Neural cell (in vitro differentiated cells): ENCODE data around the gene PROK2. TPM values are rescaled to one million over a fixed set of nuclear protein-coding genes. Genes with fewer than 3 reads are reported as not detected.

ENCODE experiments used
- H2AFZ ChIP-seq: fragments of 200-600, 300-800 bp; sonication (generic), shearing (Covaris generic); 2 replicates; pipeline ENCODE4 v1.6.0; 2014; ENCODE audit warnings: low read depth, mild to moderate bottlenecking, antibody characterized with exemption, low read length, moderate library complexity
- H3F3A ChIP-seq: fragments of 200-600 bp; shearing (Covaris generic); 2 replicates; pipeline ENCODE4 v1.6.1; 2016; ENCODE audit warnings: mild to moderate bottlenecking, moderate library complexity, mixed read lengths, antibody characterized with exemption, low read length; ENCODE audit not compliant: insufficient read depth, poor library complexity, severe bottlenecking
- H3K27ac ChIP-seq: fragments of 200-600, 300-800 bp; sonication (generic), shearing (Covaris generic); 2 replicates; pipeline ENCODE4 v1.5.1; 2014; ENCODE audit warnings: mild to moderate bottlenecking, low read length, moderate library complexity
- H3K27me3 ChIP-seq: fragments of 300-800, 200-600 bp; sonication (generic), shearing (Covaris generic); 2 replicates; pipeline ENCODE4 v1.6.0; 2014; ENCODE audit warnings: mild to moderate bottlenecking, low read depth, low read length, moderate library complexity; ENCODE audit not compliant: insufficient read depth
- H3K36me3 ChIP-seq: fragments of 300-800, 200-600 bp; sonication (generic), shearing (Covaris generic); 2 replicates; pipeline ENCODE4 v1.5.1; 2014; ENCODE audit warnings: mild to moderate bottlenecking, antibody characterized with exemption, low read length, moderate library complexity; ENCODE audit not compliant: insufficient read depth
- H3K4me2 ChIP-seq: fragments of 300-800, 200-600 bp; sonication (generic), shearing (Covaris generic); 2 replicates; pipeline ENCODE4 v1.6.0; 2014; ENCODE audit warnings: mild to moderate bottlenecking, low read length
- H3K4me3 ChIP-seq: fragments of 300-800, 200-600 bp; sonication (generic), shearing (Covaris generic); 2 replicates; pipeline ENCODE4 v1.5.1; 2014; ENCODE audit warnings: mild to moderate bottlenecking, low read length, moderate library complexity
- H3K79me2 ChIP-seq: fragments of 200-600 bp; shearing (Covaris generic); replicated peaks from 2 replicates; pipeline ENCODE4 v1.6.0; 2014; ENCODE audit warnings: mild to moderate bottlenecking, low read length, moderate library complexity; ENCODE audit not compliant: insufficient read depth
- H3K9ac ChIP-seq: fragments of 300-800, 200-600 bp; sonication (generic), shearing (Covaris generic); 2 replicates; pipeline ENCODE4 v1.6.1; 2016; ENCODE audit warnings: mild to moderate bottlenecking, low read length, mixed read lengths
- H3K9me2 ChIP-seq: fragments of 200-600 bp; shearing (Covaris generic); 2 replicates; pipeline ENCODE4 v1.6.1; 2016; ENCODE audit warnings: mild to moderate bottlenecking, low read length, mixed read lengths; ENCODE audit not compliant: insufficient read depth
- H3K9me3 ChIP-seq: fragments of 200-600, 300-800 bp; sonication (generic), shearing (Covaris generic); 2 replicates; pipeline ENCODE4 v1.6.1; 2016; ENCODE audit warnings: mild to moderate bottlenecking, mixed run types, low read length, moderate library complexity, mixed read lengths
- H4K20me1 ChIP-seq: fragments of 200-600 bp; shearing (Covaris generic); 2 replicates; pipeline ENCODE4 v1.6.1; 2016; ENCODE audit warnings: mild to moderate bottlenecking, mixed run types; ENCODE audit not compliant: insufficient read depth
- CTCF ChIP-seq: fragments of 450-650 bp; IDR thresholded peaks from 2 replicates; pipeline ENCODE4 v1.5.1; 2014; ENCODE audit warnings: antibody characterized with exemption, mild to moderate bottlenecking, moderate library complexity; ENCODE audit not compliant: poor library complexity, severe bottlenecking
- EP300 ChIP-seq: fragments of 450-650 bp; conservative IDR thresholded peaks from 2 replicates; pipeline ENCODE4 v1.6.1; 2014; ENCODE audit warnings: antibody characterized with exemption, mild to moderate bottlenecking, moderate library complexity; ENCODE audit not compliant: poor library complexity, severe bottlenecking
- EZH2 ChIP-seq: fragments of 200-600, 300-800 bp; shearing (Covaris generic), sonication (generic); IDR thresholded peaks from 2 replicates; pipeline ENCODE4 v1.6.1; 2014; ENCODE audit warnings: antibody characterized with exemption, low read length, borderline replicate concordance, mild to moderate bottlenecking; ENCODE audit not compliant: insufficient read depth, poor library complexity, severe bottlenecking
- MXI1 ChIP-seq: fragments of 450-650 bp; conservative IDR thresholded peaks from 2 replicates; pipeline ENCODE4 v1.6.1; 2014; ENCODE audit warnings: antibody characterized with exemption, mild to moderate bottlenecking; ENCODE audit not compliant: poor library complexity, severe bottlenecking
- POLR2AphosphoS5 ChIP-seq: IDR thresholded peaks from 2 replicates; pipeline ENCODE4 v1.6.1; 2012
- RAD21 ChIP-seq: fragments of 450-650 bp; conservative IDR thresholded peaks from 2 replicates; pipeline ENCODE4 v1.6.1; 2014; ENCODE audit warnings: antibody characterized with exemption, mild to moderate bottlenecking, moderate library complexity
- REST ChIP-seq: IDR thresholded peaks from 2 replicates; pipeline ENCODE4 v1.6.1; 2012; ENCODE audit warnings: borderline replicate concordance
- SMC3 ChIP-seq: fragments of 450-650 bp; conservative IDR thresholded peaks from 2 replicates; pipeline ENCODE4 v1.6.1; 2014; ENCODE audit warnings: antibody characterized with exemption, mild to moderate bottlenecking, moderate library complexity; ENCODE audit not compliant: poor library complexity
- TAF1 ChIP-seq: IDR thresholded peaks from 2 replicates; pipeline ENCODE4 v1.6.1; 2012; ENCODE audit warnings: low read depth
- polyA plus RNA-seq: library from polyadenylated mRNA; depleted of rRNA; stranded (reverse); fragments of >200 nt; gene quantifications from 2 replicates; pipeline ENCODE4 v1.2.3, GENCODE V29; 2014

Gene PROK2
- polyA plus RNA-seq, 1 donor from 2014 or later = 0.30 TPM

GRCh38 chr3:71789922-71790321 lies 5.0 kb upstream of the PROK2 start:
- no peaks in the 10 kb centered on the region for H3K9me2 ChIP-seq
- no peaks in the 10 kb centered on the region for H3K9me3 ChIP-seq
- H3K4me2 ChIP-seq = no peak overlapping the region
- H3K9ac ChIP-seq = no peak overlapping the region
- H3F3A ChIP-seq = no peaks in the 10 kb centered on the region
- no peak overlapping the region for H3K4me3 ChIP-seq
- H2AFZ ChIP-seq = no peak overlapping the region
- no peaks in the 10 kb centered on the region for H3K79me2 ChIP-seq
- TF ChIP-seq CTCF (no peak), TAF1 (no peak), RAD21 (no peak), MXI1 (no peak), SMC3 (no peak), EP300 (no peak), EZH2 (no peak), POLR2AphosphoS5 (no peak), REST (no peak)
- no peaks in the 10 kb centered on the region for H4K20me1 ChIP-seq
- peaks cover 16% of the 10 kb centered on the region for H3K27me3 ChIP-seq
- H3K36me3 ChIP-seq = no peaks in the 10 kb centered on the region
- no peak overlapping the region for H3K27ac ChIP-seq

- H3K4me2 ChIP-seq = no peak overlapping the region
- H3K36me3 ChIP-seq = no peaks in the 10 kb centered on the region
- no peak overlapping the region for H3K9ac ChIP-seq
- H4K20me1 ChIP-seq = no peaks in the 10 kb centered on the region
- no peaks in the 10 kb centered on the region for H3K9me2 ChIP-seq
- no peak overlapping the region for H3K4me3 ChIP-seq
- H3K27ac ChIP-seq = no peak overlapping the region
- no peak overlapping the region for H2AFZ ChIP-seq
- TF ChIP-seq CTCF = no peak
- TF ChIP-seq RAD21 = no peak
- no peak for TF ChIP-seq EP300
- TF ChIP-seq SMC3 = no peak
- no peak for TF ChIP-seq TAF1
- no peak for TF ChIP-seq MXI1
- no peak for TF ChIP-seq EZH2
- TF ChIP-seq REST = no peak
- TF ChIP-seq POLR2AphosphoS5 = no peak
- H3K79me2 ChIP-seq = no peaks in the 10 kb centered on the region
- peaks cover 36% of the 10 kb centered on the region for H3K27me3 ChIP-seq
- H3F3A ChIP-seq = no peaks in the 10 kb centered on the region
- H3K9me3 ChIP-seq = no peaks in the 10 kb centered on the region
These were observed 3.0 kb upstream of the PROK2 start for GRCh38 chr3:71787851-71788405.
